Naive thymus-derived CD4-positive, alpha-beta T cell (primary cell): ENCODE measurements around the gene DKK1. TPM values are rescaled to one million over a fixed set of nuclear protein-coding genes. Genes with fewer than 3 reads are reported as not detected.

Experiments
- ATAC-seq: fragments of 150-1000 bp; cut with Tn5 transposase; 2 replicates; pipeline ENCODE4 v1.10.0; 2021; ENCODE audit warnings: mild to moderate bottlenecking, moderate library complexity
- CTCF ChIA-PET: fragments of 350-600 bp; sonication (Branson Sonifier 250); formaldehyde crosslinking; loops from one replicate; lab custom pipeline; 2021; ENCODE audit warnings: antibody characterized with exemption; lab: Charles Lee
- POLR2A ChIA-PET: fragments of 350-600 bp; sonication (Branson Sonifier 250); formaldehyde crosslinking; loops from one replicate; lab custom pipeline; 2021; ENCODE audit warnings: antibody characterized with exemption, inconsistent platforms; lab: Charles Lee
- DNase-seq, 9 donors: peaks; one replicate each; pipeline versions ENCODE4 v3.0.0 to v3.0.0-alpha.2; 2020 to 2022; ENCODE audit warnings: mixed read lengths in 1 of 9
- H3K27ac ChIP-seq: one replicate; pipeline ENCODE4 v1.7.0; 2013; ENCODE audit warnings: mild to moderate bottlenecking, low read depth, low read length, moderate library complexity
- H3K27me3 ChIP-seq, 2 donors: one replicate each; pipeline ENCODE4 v1.7.0; 2013; ENCODE audit warnings: low read length in 2 of 2, mild to moderate bottlenecking in 2 of 2, moderate library complexity in 2 of 2; ENCODE audit not compliant: control insufficient read depth in 2 of 2, insufficient read depth in 2 of 2
- H3K36me3 ChIP-seq, 3 experiments: 1 replicate in 2 of 3; 2 replicates in 1 of 3; pipeline ENCODE4 v1.7.0; 2013; ENCODE audit warnings: low read length in 3 of 3, mild to moderate bottlenecking in 3 of 3, moderate library complexity in 1 of 3; ENCODE audit not compliant: insufficient read depth in 3 of 3, control insufficient read depth in 2 of 3
- H3K4me1 ChIP-seq, 2 donors: one replicate each; pipeline ENCODE4 v1.7.0; 2013; ENCODE audit warnings: low read length in 2 of 2, mild to moderate bottlenecking in 2 of 2, moderate library complexity in 1 of 2; ENCODE audit not compliant: control insufficient read depth in 2 of 2, insufficient read depth in 2 of 2
- H3K4me3 ChIP-seq: 2 replicates; pipeline ENCODE4 v1.7.0; 2013; ENCODE audit warnings: mild to moderate bottlenecking, low read length
- H3K9me3 ChIP-seq, 3 experiments: 1 replicate in 2 of 3; 2 replicates in 1 of 3; pipeline ENCODE4 v1.7.0; 2013; ENCODE audit warnings: low read length in 3 of 3; ENCODE audit not compliant: control insufficient read depth in 2 of 3
- H3K27ac Mint-ChIP-seq, 9 donors: one replicate each; pipeline ENCODE4 v1.8.0; 2020 to 2022; ENCODE audit warnings: mixed read lengths in 9 of 9, mild to moderate bottlenecking in 8 of 9, moderate library complexity in 5 of 9, inconsistent platforms in 2 of 9
- H3K27me3 Mint-ChIP-seq, 5 donors: one replicate each; pipeline ENCODE4 v1.8.0; 2021 to 2022; ENCODE audit warnings: mixed read lengths in 5 of 5, mild to moderate bottlenecking in 1 of 5
- H3K36me3 Mint-ChIP-seq, 5 donors: one replicate each; pipeline ENCODE4 v1.8.0; 2020 to 2022; ENCODE audit warnings: mixed read lengths in 5 of 5, mild to moderate bottlenecking in 3 of 5, inconsistent platforms in 1 of 5
- H3K4me1 Mint-ChIP-seq, 7 donors: one replicate each; pipeline ENCODE4 v1.8.0; 2020 to 2022; ENCODE audit warnings: mixed read lengths in 7 of 7, mild to moderate bottlenecking in 3 of 7, inconsistent platforms in 1 of 7
- H3K4me3 Mint-ChIP-seq, 10 donors: one replicate each; pipeline ENCODE4 v1.8.0; 2020 to 2022; ENCODE audit warnings: mild to moderate bottlenecking in 10 of 10, mixed read lengths in 10 of 10, moderate library complexity in 6 of 10, inconsistent platforms in 2 of 10
- H3K9me3 Mint-ChIP-seq, 11 donors: one replicate each; pipeline ENCODE4 v1.8.0; 2020 to 2022; ENCODE audit warnings: mixed read lengths in 11 of 11, mild to moderate bottlenecking in 4 of 11, inconsistent platforms in 1 of 11, moderate library complexity in 1 of 11
- intact Hi-C, 2 donors: fragments of 100-400 bp; cut with micrococcal nuclease; formaldehyde crosslinking; loops; one replicate each; pipeline ENCODE4 v1.15.1; 2023
- polyA plus RNA-seq, 2 donors: library from polyadenylated mRNA; unstranded; fragments of 300-500 nt; fragmentation: Illumina TruSeq; gene quantifications; one replicate each; pipeline ENCODE4 v1.2.3, GENCODE V29; 2021
- total RNA-seq, 6 experiments: library from RNA in 5 of 6; stranded (reverse) in 5 of 6; gene quantifications; 1 replicate in 5 of 6; 2 replicates in 1 of 6; pipeline ENCODE4 v1.2.3 and lab custom pipeline; 2021 to 2026

DKK1 gene
- total and polyA plus RNA-seq, 7 experiments from 2014 or later, result not detected

- H3K27ac ChIP-seq, result no peak overlapping the region
- Mint-ChIP-seq H3K9me3 (peaks cover 0 to 12% (median 6%) of the 10 kb centered on the region in 11 donors), H3K4me1 (no peaks in the 10 kb centered on the region), H3K4me3 (no peak overlapping the region), H3K27ac (no peak overlapping the region), H3K27me3 (peaks cover 0 to 11% (median 0%) of the 10 kb centered on the region in 5 donors), H3K36me3 (no peaks in the 10 kb centered on the region)
- ChIA-PET POLR2A (no interaction called here), CTCF (no interaction called here)
- ATAC-seq, result no peak
- no peaks in the 10 kb centered on the region for H3K36me3 ChIP-seq
- H3K4me3 ChIP-seq, result no peak overlapping the region
- no peaks in the 10 kb centered on the region for H3K4me1 ChIP-seq
- no peaks in the 10 kb centered on the region for H3K9me3 ChIP-seq
- DNase-seq, result no peak
- no peaks in the 10 kb centered on the region for H3K27me3 ChIP-seq
- intact Hi-C loops, result no loop called here
Measured at GRCh38 chr10:52276986-52277385, 37.1 kb upstream of the DKK1 start.

GRCh38 chr10:52279546-52279945 is 34.5 kb upstream of the DKK1 start:
- no peak overlapping the region for H3K27ac Mint-ChIP-seq
- no peak for DNase-seq
- Histone ChIP-seq H3K27me3 (no peaks in the 10 kb centered on the region), H3K4me1 (no peaks in the 10 kb centered on the region), H3K27ac (no peak overlapping the region), H3K9me3 (no peaks in the 10 kb centered on the region), H3K4me3 (no peak overlapping the region), H3K36me3 (no peaks in the 10 kb centered on the region)
- peaks cover 0 to 12% (median 5%) of the 10 kb centered on the region in 11 donors for H3K9me3 Mint-ChIP-seq
- POLR2A ChIA-PET, result interaction anchor here (0.5 kb wide), 1 partner anchor 17 kb away, joined by 3 read pairs; no protein-coding TSS in a partner anchor
- peaks cover 0 to 9% (median 0%) of the 10 kb centered on the region in 5 donors for H3K27me3 Mint-ChIP-seq
- H3K4me1 Mint-ChIP-seq, result no peaks in the 10 kb centered on the region
- no peak overlapping the region for H3K4me3 Mint-ChIP-seq
- ATAC-seq, result no peak
- CTCF ChIA-PET, result no interaction called here
- no peaks in the 10 kb centered on the region for H3K36me3 Mint-ChIP-seq
- intact Hi-C loops, result no loop called here

GRCh38 chr10:52280051-52280450 is 34.0 kb upstream of the DKK1 start:
- intact Hi-C loops, result no loop called here
- ATAC-seq (no peak), DNase-seq (no peak)
- Mint-ChIP-seq H3K27ac (no peak overlapping the region), H3K27me3 (peaks cover 0 to 5% (median 0%) of the 10 kb centered on the region in 5 donors), H3K4me1 (no peaks in the 10 kb centered on the region), H3K4me3 (no peak overlapping the region), H3K36me3 (no peaks in the 10 kb centered on the region), H3K9me3 (peaks cover 0 to 12% (median 5%) of the 10 kb centered on the region in 11 donors)
- H3K36me3 ChIP-seq, result no peaks in the 10 kb centered on the region
- H3K4me1 ChIP-seq, result no peaks in the 10 kb centered on the region
- H3K4me3 ChIP-seq, result no peak overlapping the region
- no peak overlapping the region for H3K27ac ChIP-seq
- no peaks in the 10 kb centered on the region for H3K27me3 ChIP-seq
- ChIA-PET POLR2A (interaction anchor here (0.5 kb wide), 1 partner anchor 17 kb away, joined by 3 read pairs; no protein-coding TSS in a partner anchor), CTCF (no interaction called here)
- H3K9me3 ChIP-seq, result no peaks in the 10 kb centered on the region

GRCh38 chr10:52283174-52283573 is 30.9 kb upstream of the DKK1 start:
- Histone ChIP-seq H3K4me1 (no peaks in the 10 kb centered on the region), H3K36me3 (no peaks in the 10 kb centered on the region), H3K27me3 (no peaks in the 10 kb centered on the region), H3K9me3 (no peaks in the 10 kb centered on the region), H3K4me3 (no peak overlapping the region), H3K27ac (no peak overlapping the region)
- Mint-ChIP-seq H3K27ac (no peak overlapping the region), H3K27me3 (peaks cover 0 to 5% (median 0%) of the 10 kb centered on the region in 5 donors), H3K36me3 (no peaks in the 10 kb centered on the region), H3K4me1 (no peaks in the 10 kb centered on the region), H3K4me3 (no peak overlapping the region), H3K9me3 (peaks cover 0 to 4% (median 0%) of the 10 kb centered on the region in 11 donors)
- intact Hi-C loops, result no loop called here
- DNase-seq, result no peak
- ChIA-PET POLR2A (no interaction called here), CTCF (no interaction called here)
- no peak for ATAC-seq

GRCh38 chr10:52284416-52285013 is 29.6 kb upstream of the DKK1 start:
- no peaks in the 10 kb centered on the region for H3K9me3 ChIP-seq
- H3K36me3 ChIP-seq, result no peaks in the 10 kb centered on the region
- CTCF ChIA-PET, result no interaction called here

GRCh38 chr10:52287866-52288265 is 26.2 kb upstream of the DKK1 start:
- Histone ChIP-seq H3K4me1 (no peaks in the 10 kb centered on the region), H3K27ac (no peak overlapping the region), H3K9me3 (no peaks in the 10 kb centered on the region), H3K4me3 (no peak overlapping the region), H3K27me3 (no peaks in the 10 kb centered on the region), H3K36me3 (no peaks in the 10 kb centered on the region)
- ATAC-seq (no peak), DNase-seq (no peak)
- Mint-ChIP-seq H3K27me3 (peaks cover 0 to 2% (median 0%) of the 10 kb centered on the region in 5 donors), H3K4me1 (no peaks in the 10 kb centered on the region), H3K9me3 (no peaks in the 10 kb centered on the region), H3K4me3 (no peak overlapping the region), H3K27ac (no peak overlapping the region), H3K36me3 (no peaks in the 10 kb centered on the region)
- POLR2A ChIA-PET, result no interaction called here
- CTCF ChIA-PET, result no interaction called here
- intact Hi-C loops, result no loop called here

More at GRCh38 chr10:52284416-52285013, 29.6 kb upstream of the DKK1 start:
- peaks cover 0 to 5% (median 0%) of the 10 kb centered on the region in 5 donors for H3K27me3 Mint-ChIP-seq
- ATAC-seq (no peak), DNase-seq (no peak)
- intact Hi-C loops, result no loop called here
- H3K36me3 Mint-ChIP-seq, result no peaks in the 10 kb centered on the region
- H3K4me1 Mint-ChIP-seq, result no peaks in the 10 kb centered on the region
- Histone ChIP-seq H3K4me3 (no peak overlapping the region), H3K27me3 (no peaks in the 10 kb centered on the region), H3K4me1 (no peaks in the 10 kb centered on the region), H3K27ac (no peak overlapping the region)
- peaks cover 0 to 1% (median 0%) of the 10 kb centered on the region in 11 donors for H3K9me3 Mint-ChIP-seq
- H3K4me3 Mint-ChIP-seq, result no peak overlapping the region
- POLR2A ChIA-PET, result no interaction called here
- H3K27ac Mint-ChIP-seq, result no peak overlapping the region

GRCh38 chr10:52297747-52298146 is 16.3 kb upstream of the DKK1 start:
- no peaks in the 10 kb centered on the region for H3K4me1 Mint-ChIP-seq
- H3K27me3 Mint-ChIP-seq, result peaks cover 0 to 8% (median 0%) of the 10 kb centered on the region in 5 donors
- no peak overlapping the region for H3K4me3 Mint-ChIP-seq
- ChIA-PET POLR2A (no interaction called here), CTCF (no interaction called here)
- DNase-seq (no peak), ATAC-seq (no peak)
- intact Hi-C loops, result no loop called here
- no peak overlapping the region for H3K27ac Mint-ChIP-seq
- Histone ChIP-seq H3K27me3 (no peaks in the 10 kb centered on the region), H3K27ac (no peak overlapping the region), H3K4me3 (no peak overlapping the region), H3K4me1 (no peaks in the 10 kb centered on the region), H3K9me3 (no peaks in the 10 kb centered on the region), H3K36me3 (no peaks in the 10 kb centered on the region)
- H3K36me3 Mint-ChIP-seq, result no peaks in the 10 kb centered on the region
- peaks cover 0 to 10% (median 0%) of the 10 kb centered on the region in 11 donors for H3K9me3 Mint-ChIP-seq
